HEK293T (cell line): Measurements from ENCODE around the gene CARD11.
"Not testable (repeated sequence)": the region's sequence is repeated elsewhere in the genome, so short reads cannot be mapped to it uniquely, and the experiment has no call there.

Source experiments
- CTCF ChIA-PET: fragments of 350-600 bp; formaldehyde crosslinking; extraction: SDS; loops from one replicate; lab custom pipeline; 2021; ENCODE audit warnings: antibody characterized with exemption, inconsistent platforms; lab: Yijun Ruan, JAX
- POLR2A ChIA-PET: fragments of 350-600 bp; formaldehyde crosslinking; extraction: SDS; loops from one replicate; lab custom pipeline; 2020; ENCODE audit warnings: antibody characterized with exemption, inconsistent platforms; lab: Yijun Ruan, JAX
- DNase-seq: peaks from one replicate; pipeline ENCODE4 v3.0.0; 2012; ENCODE audit warnings: mixed read lengths; ENCODE audit errors: extremely low spot score
- ARNT ChIP-seq: fragments of 450-650 bp; IDR thresholded peaks from 2 replicates; pipeline ENCODE4 v1.6.1; 2017; ENCODE audit warnings: mild to moderate bottlenecking
- BHLHE40 ChIP-seq: fragments of 450-650 bp; IDR thresholded peaks from 2 replicates; pipeline ENCODE4 v1.6.1; 2016; ENCODE audit warnings: mild to moderate bottlenecking, moderate library complexity, borderline replicate concordance
- CTBP1 ChIP-seq: fragments of 450-650 bp; IDR thresholded peaks from 2 replicates; pipeline ENCODE4 v1.6.1; 2016; ENCODE audit warnings: borderline replicate concordance
- ELF4 ChIP-seq: fragments of 450-650 bp; IDR thresholded peaks from 2 replicates; pipeline ENCODE4 v1.6.1; 2017; ENCODE audit warnings: antibody characterized with exemption
- FOXA1 ChIP-seq: fragments of 450-650 bp; IDR thresholded peaks from 2 replicates; pipeline ENCODE4 v1.6.1; 2016; ENCODE audit warnings: mild to moderate bottlenecking
- FOXK2 ChIP-seq: fragments of 450-650 bp; IDR thresholded peaks from 2 replicates; pipeline ENCODE4 v1.6.1; 2016; ENCODE audit warnings: mild to moderate bottlenecking
- FOXM1 ChIP-seq: fragments of 450-650 bp; IDR thresholded peaks from 2 replicates; pipeline ENCODE4 v1.6.1; 2017; ENCODE audit warnings: mild to moderate bottlenecking, borderline replicate concordance
- HDGF ChIP-seq: fragments of 450-650 bp; IDR thresholded peaks from 2 replicates; pipeline ENCODE4 v1.6.1; 2017; ENCODE audit warnings: antibody characterized with exemption, borderline replicate concordance
- L3MBTL2 ChIP-seq: fragments of 450-650 bp; conservative IDR thresholded peaks from 2 replicates; pipeline ENCODE4 v1.6.1; 2016; ENCODE audit warnings: mild to moderate bottlenecking
- LEF1 ChIP-seq: fragments of 450-650 bp; IDR thresholded peaks from 2 replicates; pipeline ENCODE4 v1.6.1; 2017; ENCODE audit warnings: mild to moderate bottlenecking, borderline replicate concordance
- NFRKB ChIP-seq: fragments of 450-650 bp; IDR thresholded peaks from 2 replicates; pipeline ENCODE4 v1.6.1; 2016; ENCODE audit warnings: mild to moderate bottlenecking, moderate library complexity
- PKNOX1 ChIP-seq: fragments of 450-650 bp; IDR thresholded peaks from 2 replicates; pipeline ENCODE4 v1.6.1; 2016
- SP1 ChIP-seq: fragments of 450-650 bp; IDR thresholded peaks from 2 replicates; pipeline ENCODE4 v1.6.1; 2017
- SUZ12 ChIP-seq: fragments of 450-650 bp; IDR thresholded peaks from 2 replicates; pipeline ENCODE4 v1.6.1; 2016; ENCODE audit warnings: mild to moderate bottlenecking
- TARDBP ChIP-seq: fragments of 450-650 bp; IDR thresholded peaks from 2 replicates; pipeline ENCODE4 v1.6.1; 2016
- ZNF384 ChIP-seq: fragments of 450-650 bp; IDR thresholded peaks from 2 replicates; pipeline ENCODE4 v1.6.1; 2016

The CARD11 gene

DNA sequence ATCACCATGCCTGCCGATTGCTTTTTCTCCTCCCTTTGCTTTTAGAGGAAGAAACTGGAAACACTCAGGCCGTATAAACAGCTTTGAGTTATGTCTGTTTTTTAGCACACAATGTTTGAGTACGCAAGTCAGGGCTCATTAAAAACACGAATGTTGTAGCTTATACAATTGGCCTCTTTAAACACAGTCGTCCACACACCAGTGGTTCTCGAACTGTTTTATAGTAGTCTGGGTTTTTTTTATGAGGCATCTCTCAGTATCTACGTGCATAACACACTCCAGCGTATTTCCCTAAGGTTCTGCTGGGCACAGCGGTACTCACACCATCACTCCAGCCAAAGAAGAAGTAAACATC, 13.4 kb upstream of the CARD11 start:
- no peak for DNase-seq
- ChIA-PET POLR2A (no interaction called here), CTCF (no interaction called here)
- no peak for TF ChIP-seq ARNT

GRCh38 chr7:3056234-3057065, 12.8 kb upstream of the CARD11 start:
- DNase-seq = no peak
- ChIA-PET POLR2A (no interaction called here), CTCF (no interaction called here)
- TF ChIP-seq FOXA1 (no peak), TARDBP (no peak), CTBP1 (no peak), FOXK2 (no peak), FOXM1 (no peak), ZNF384 (no peak)

- no peak for DNase-seq
- POLR2A ChIA-PET = no interaction called here
- no peak for TF ChIP-seq BHLHE40
- no peak for TF ChIP-seq HDGF
- TF ChIP-seq SP1 = no peak
- no peak for TF ChIP-seq FOXM1
- TF ChIP-seq SUZ12 = no peak
- no peak for TF ChIP-seq TARDBP
- no peak for TF ChIP-seq ARNT
- no peak for TF ChIP-seq NFRKB
- TF ChIP-seq FOXA1 = no peak
- no peak for TF ChIP-seq LEF1
- no peak for TF ChIP-seq CTBP1
- no peak for TF ChIP-seq FOXK2
- no peak for TF ChIP-seq ZNF384
- TF ChIP-seq PKNOX1 = no peak
- no peak for TF ChIP-seq ELF4
- no peak for TF ChIP-seq L3MBTL2
- CTCF ChIA-PET = no interaction called here
Observed at GRCh38 chr7:3055626-3056025, 12.0 kb upstream of the CARD11 start.

DNA sequence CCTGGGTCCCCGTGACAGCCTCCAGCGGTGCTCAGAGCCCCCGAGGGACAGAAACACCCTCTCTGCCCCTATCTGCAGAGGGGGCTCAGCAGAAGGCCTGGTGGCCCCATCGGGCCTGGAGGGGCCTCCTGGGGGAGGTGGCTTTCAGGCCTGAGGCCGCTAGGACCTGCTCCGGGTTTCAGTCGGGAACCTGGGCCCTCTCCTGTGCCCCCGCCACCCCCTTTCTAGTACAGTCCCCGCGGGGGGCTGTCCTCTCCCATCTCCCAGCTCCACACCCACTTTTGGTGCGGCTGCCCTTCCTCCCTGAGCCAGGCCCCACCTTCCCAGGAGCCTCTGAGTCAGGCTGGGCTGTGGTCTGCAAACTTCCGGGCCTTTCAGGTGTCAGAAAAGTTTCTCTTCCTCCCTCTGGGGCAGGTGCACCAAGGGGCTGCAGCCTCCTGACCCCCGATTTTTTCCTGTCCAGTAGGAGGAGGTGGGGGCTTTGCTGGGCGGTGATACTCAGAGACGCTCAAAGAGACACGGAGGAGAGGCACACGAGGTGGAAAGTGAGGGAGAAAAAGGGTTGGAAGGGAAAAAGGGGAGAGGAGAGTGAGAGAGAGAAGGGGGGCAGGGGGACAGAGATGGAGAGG, 692 bp downstream of the CARD11 start:
- TF ChIP-seq FOXM1 (no peak), L3MBTL2 (no peak), FOXA1 (no peak), BHLHE40 (no peak), NFRKB (no peak), ELF4 (no peak), TARDBP (no peak), SP1 (no peak), SUZ12 (no peak), ZNF384 (no peak), FOXK2 (no peak), HDGF (no peak), LEF1 (no peak)
- CTCF ChIA-PET = no interaction called here
- no peak for DNase-seq
- POLR2A ChIA-PET = no interaction called here

DNA sequence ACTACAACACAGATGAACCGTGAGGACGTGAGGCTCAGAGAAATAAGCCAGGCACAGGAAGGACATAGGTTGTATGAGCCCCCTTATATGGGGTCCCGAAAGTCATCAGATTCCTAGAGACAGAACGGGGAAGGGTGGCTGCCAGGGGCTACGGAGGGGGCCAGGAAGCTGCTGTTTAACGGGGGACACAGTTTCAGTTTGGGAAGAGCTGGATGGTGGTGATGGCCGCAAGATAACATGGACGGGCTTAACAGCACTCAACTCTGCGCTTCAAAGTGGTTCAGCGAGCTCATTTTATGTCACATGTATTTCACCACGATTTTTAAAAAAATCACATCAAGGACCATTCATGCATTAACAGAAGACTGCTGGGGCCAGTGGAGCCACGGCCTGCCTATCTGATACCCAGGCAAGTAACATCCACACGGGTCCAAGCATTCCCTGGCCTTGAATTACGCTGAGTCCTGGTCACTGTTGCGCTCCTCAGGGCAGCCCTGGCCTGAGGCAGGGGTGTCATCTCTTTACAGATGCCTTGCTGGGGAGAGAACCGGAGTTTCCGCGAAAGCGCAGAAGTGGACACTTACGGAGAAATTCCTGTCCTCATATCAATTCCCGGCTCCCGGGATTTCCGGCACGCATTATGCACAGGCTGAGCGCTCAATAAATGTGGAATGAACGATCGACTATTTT, 1.5 kb downstream of the CARD11 start:
- POLR2A ChIA-PET = no interaction called here
- TF ChIP-seq NFRKB (no peak), L3MBTL2 (no peak), FOXA1 (no peak), LEF1 (no peak), PKNOX1 (no peak), FOXK2 (no peak), CTBP1 (no peak), SP1 (no peak), SUZ12 (no peak), ZNF384 (no peak), TARDBP (no peak)
- CTCF ChIA-PET = no interaction called here
- DNase-seq = no peak

GRCh38 chr7:3039787-3040186, 3.9 kb downstream of the CARD11 start:
- POLR2A ChIA-PET = no interaction called here
- TF ChIP-seq NFRKB (no peak), ARNT (no peak), FOXM1 (no peak), SUZ12 (no peak), HDGF (no peak), CTBP1 (no peak), ZNF384 (no peak), FOXA1 (no peak), ELF4 (no peak), PKNOX1 (no peak), L3MBTL2 (no peak), FOXK2 (no peak), BHLHE40 (no peak), TARDBP (no peak), LEF1 (no peak), SP1 (no peak)
- no peak for DNase-seq
- CTCF ChIA-PET = no interaction called here

DNA sequence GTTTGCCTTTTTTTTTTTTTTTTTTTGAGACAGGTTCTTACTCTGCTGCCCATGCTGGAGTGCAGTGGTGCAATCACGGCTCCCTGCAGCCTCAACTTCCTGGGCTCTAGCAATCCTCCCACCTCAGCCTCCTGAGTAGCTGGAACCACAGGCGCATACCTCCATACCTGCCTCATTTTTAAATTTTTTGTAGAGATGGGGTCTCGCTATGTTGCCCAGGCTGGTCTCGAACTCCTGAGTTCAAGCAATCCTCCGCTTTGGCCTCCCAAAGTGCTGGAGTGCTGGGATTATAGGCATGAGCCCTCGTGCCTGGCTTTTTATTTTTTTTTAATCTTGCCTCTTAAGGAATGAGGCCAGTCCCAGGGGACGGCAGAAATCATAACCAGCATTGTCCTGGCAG, 5.7 kb downstream of the CARD11 start:
- POLR2A ChIA-PET, CTCF ChIA-PET, DNase-seq: not testable (repeated sequence)
